Neural cell (in vitro differentiated cells): ENCODE measurements around the gene NSUN3. TPM values are rescaled to one million over a fixed set of nuclear protein-coding genes. Genes with fewer than 3 reads are reported as not detected.

ENCODE experiments used
- H2AFZ ChIP-seq: fragments of 200-600, 300-800 bp; sonication (generic), shearing (Covaris generic); 2 replicates; pipeline ENCODE4 v1.6.0; 2014; ENCODE audit warnings: low read depth, mild to moderate bottlenecking, antibody characterized with exemption, low read length, moderate library complexity
- H3F3A ChIP-seq: fragments of 200-600 bp; shearing (Covaris generic); 2 replicates; pipeline ENCODE4 v1.6.1; 2016; ENCODE audit warnings: mild to moderate bottlenecking, moderate library complexity, mixed read lengths, antibody characterized with exemption, low read length; ENCODE audit not compliant: insufficient read depth, poor library complexity, severe bottlenecking
- H3K27ac ChIP-seq: fragments of 200-600, 300-800 bp; sonication (generic), shearing (Covaris generic); 2 replicates; pipeline ENCODE4 v1.5.1; 2014; ENCODE audit warnings: mild to moderate bottlenecking, low read length, moderate library complexity
- H3K27me3 ChIP-seq: fragments of 300-800, 200-600 bp; sonication (generic), shearing (Covaris generic); 2 replicates; pipeline ENCODE4 v1.6.0; 2014; ENCODE audit warnings: mild to moderate bottlenecking, low read depth, low read length, moderate library complexity; ENCODE audit not compliant: insufficient read depth
- H3K36me3 ChIP-seq: fragments of 300-800, 200-600 bp; sonication (generic), shearing (Covaris generic); 2 replicates; pipeline ENCODE4 v1.5.1; 2014; ENCODE audit warnings: mild to moderate bottlenecking, antibody characterized with exemption, low read length, moderate library complexity; ENCODE audit not compliant: insufficient read depth
- H3K4me2 ChIP-seq: fragments of 300-800, 200-600 bp; sonication (generic), shearing (Covaris generic); 2 replicates; pipeline ENCODE4 v1.6.0; 2014; ENCODE audit warnings: mild to moderate bottlenecking, low read length
- H3K4me3 ChIP-seq: fragments of 300-800, 200-600 bp; sonication (generic), shearing (Covaris generic); 2 replicates; pipeline ENCODE4 v1.5.1; 2014; ENCODE audit warnings: mild to moderate bottlenecking, low read length, moderate library complexity
- H3K79me2 ChIP-seq: fragments of 200-600 bp; shearing (Covaris generic); replicated peaks from 2 replicates; pipeline ENCODE4 v1.6.0; 2014; ENCODE audit warnings: mild to moderate bottlenecking, low read length, moderate library complexity; ENCODE audit not compliant: insufficient read depth
- H3K9ac ChIP-seq: fragments of 300-800, 200-600 bp; sonication (generic), shearing (Covaris generic); 2 replicates; pipeline ENCODE4 v1.6.1; 2016; ENCODE audit warnings: mild to moderate bottlenecking, low read length, mixed read lengths
- H3K9me2 ChIP-seq: fragments of 200-600 bp; shearing (Covaris generic); 2 replicates; pipeline ENCODE4 v1.6.1; 2016; ENCODE audit warnings: mild to moderate bottlenecking, low read length, mixed read lengths; ENCODE audit not compliant: insufficient read depth
- H3K9me3 ChIP-seq: fragments of 200-600, 300-800 bp; sonication (generic), shearing (Covaris generic); 2 replicates; pipeline ENCODE4 v1.6.1; 2016; ENCODE audit warnings: mild to moderate bottlenecking, mixed run types, low read length, moderate library complexity, mixed read lengths
- H4K20me1 ChIP-seq: fragments of 200-600 bp; shearing (Covaris generic); 2 replicates; pipeline ENCODE4 v1.6.1; 2016; ENCODE audit warnings: mild to moderate bottlenecking, mixed run types; ENCODE audit not compliant: insufficient read depth
- CTCF ChIP-seq: fragments of 450-650 bp; IDR thresholded peaks from 2 replicates; pipeline ENCODE4 v1.5.1; 2014; ENCODE audit warnings: antibody characterized with exemption, mild to moderate bottlenecking, moderate library complexity; ENCODE audit not compliant: poor library complexity, severe bottlenecking
- EP300 ChIP-seq: fragments of 450-650 bp; conservative IDR thresholded peaks from 2 replicates; pipeline ENCODE4 v1.6.1; 2014; ENCODE audit warnings: antibody characterized with exemption, mild to moderate bottlenecking, moderate library complexity; ENCODE audit not compliant: poor library complexity, severe bottlenecking
- EZH2 ChIP-seq: fragments of 200-600, 300-800 bp; shearing (Covaris generic), sonication (generic); IDR thresholded peaks from 2 replicates; pipeline ENCODE4 v1.6.1; 2014; ENCODE audit warnings: antibody characterized with exemption, low read length, borderline replicate concordance, mild to moderate bottlenecking; ENCODE audit not compliant: insufficient read depth, poor library complexity, severe bottlenecking
- MXI1 ChIP-seq: fragments of 450-650 bp; conservative IDR thresholded peaks from 2 replicates; pipeline ENCODE4 v1.6.1; 2014; ENCODE audit warnings: antibody characterized with exemption, mild to moderate bottlenecking; ENCODE audit not compliant: poor library complexity, severe bottlenecking
- POLR2AphosphoS5 ChIP-seq: IDR thresholded peaks from 2 replicates; pipeline ENCODE4 v1.6.1; 2012
- RAD21 ChIP-seq: fragments of 450-650 bp; conservative IDR thresholded peaks from 2 replicates; pipeline ENCODE4 v1.6.1; 2014; ENCODE audit warnings: antibody characterized with exemption, mild to moderate bottlenecking, moderate library complexity
- REST ChIP-seq: IDR thresholded peaks from 2 replicates; pipeline ENCODE4 v1.6.1; 2012; ENCODE audit warnings: borderline replicate concordance
- SMC3 ChIP-seq: fragments of 450-650 bp; conservative IDR thresholded peaks from 2 replicates; pipeline ENCODE4 v1.6.1; 2014; ENCODE audit warnings: antibody characterized with exemption, mild to moderate bottlenecking, moderate library complexity; ENCODE audit not compliant: poor library complexity
- TAF1 ChIP-seq: IDR thresholded peaks from 2 replicates; pipeline ENCODE4 v1.6.1; 2012; ENCODE audit warnings: low read depth
- polyA plus RNA-seq: library from polyadenylated mRNA; depleted of rRNA; stranded (reverse); fragments of >200 nt; gene quantifications from 2 replicates; pipeline ENCODE4 v1.2.3, GENCODE V29; 2014

Gene NSUN3
- polyA plus RNA-seq, 1 donor from 2014 or later = 10.8 TPM

GRCh38 chr3:94065819-94066480 is 3.1 kb downstream of the NSUN3 start:
- peak overlapping the region; percentile 45 for H3K4me2 ChIP-seq
- no peaks in the 10 kb centered on the region for H3K9me3 ChIP-seq

More at GRCh38 chr3:94065819-94066480, 3.1 kb downstream of the NSUN3 start:
- TF ChIP-seq CTCF = no peak
- TF ChIP-seq POLR2AphosphoS5 = no peak
- TF ChIP-seq EZH2 = no peak
- no peak for TF ChIP-seq SMC3
- TF ChIP-seq REST = no peak
- no peak for TF ChIP-seq TAF1
- TF ChIP-seq EP300 = no peak
- TF ChIP-seq RAD21 = no peak
- TF ChIP-seq MXI1 = no peak
- Histone ChIP-seq H3K79me2 (peaks cover 34% of the 10 kb centered on the region), H2AFZ (no peak overlapping the region), H3K27ac (no peak overlapping the region), H3K27me3 (no peaks in the 10 kb centered on the region), H3K36me3 (peaks cover 6% of the 10 kb centered on the region), H3K9ac (no peak overlapping the region), H3F3A (no peaks in the 10 kb centered on the region), H3K4me3 (peak overlapping the region; percentile 73), H3K9me2 (no peaks in the 10 kb centered on the region), H4K20me1 (no peaks in the 10 kb centered on the region)
